Measurements from ENCODE around the gene FBXL22.
"Not testable (repeated sequence)": the region's sequence is repeated elsewhere in the genome, so short reads cannot be mapped to it uniquely, and the experiment has no call there.

FBXL22 gene

DNA sequence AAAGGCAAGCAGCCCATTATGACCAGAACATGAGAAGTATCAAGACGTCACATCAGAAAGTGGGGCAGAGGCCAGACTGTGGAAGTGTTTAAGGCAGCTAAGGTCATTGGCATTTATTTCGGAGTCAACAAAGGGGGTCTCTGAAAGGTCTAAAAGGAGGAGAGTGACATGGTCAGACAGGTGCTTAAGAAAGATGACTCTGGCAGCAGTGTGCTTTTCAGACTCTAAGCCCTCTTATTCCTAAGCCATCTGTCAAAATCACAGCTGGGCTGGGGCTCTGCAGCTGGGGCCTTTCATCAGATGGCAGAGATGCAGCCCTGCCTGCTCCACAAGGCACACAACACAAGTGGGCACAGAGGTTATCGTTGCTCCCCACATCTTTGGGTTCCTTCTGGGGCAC lies 14.0 kb downstream of the FBXL22 start:
- H3K27ac ChIP-seq (ENCODE audit: low read length) = peak overlapping the region; percentile 63
- H3K4me3 ChIP-seq (ENCODE audit: low read length) = no peak overlapping the region
- peaks cover 23% of the 10 kb centered on the region for H3K4me1 ChIP-seq (ENCODE audit: low read length)
- TF ChIP-seq, protein P1, sequence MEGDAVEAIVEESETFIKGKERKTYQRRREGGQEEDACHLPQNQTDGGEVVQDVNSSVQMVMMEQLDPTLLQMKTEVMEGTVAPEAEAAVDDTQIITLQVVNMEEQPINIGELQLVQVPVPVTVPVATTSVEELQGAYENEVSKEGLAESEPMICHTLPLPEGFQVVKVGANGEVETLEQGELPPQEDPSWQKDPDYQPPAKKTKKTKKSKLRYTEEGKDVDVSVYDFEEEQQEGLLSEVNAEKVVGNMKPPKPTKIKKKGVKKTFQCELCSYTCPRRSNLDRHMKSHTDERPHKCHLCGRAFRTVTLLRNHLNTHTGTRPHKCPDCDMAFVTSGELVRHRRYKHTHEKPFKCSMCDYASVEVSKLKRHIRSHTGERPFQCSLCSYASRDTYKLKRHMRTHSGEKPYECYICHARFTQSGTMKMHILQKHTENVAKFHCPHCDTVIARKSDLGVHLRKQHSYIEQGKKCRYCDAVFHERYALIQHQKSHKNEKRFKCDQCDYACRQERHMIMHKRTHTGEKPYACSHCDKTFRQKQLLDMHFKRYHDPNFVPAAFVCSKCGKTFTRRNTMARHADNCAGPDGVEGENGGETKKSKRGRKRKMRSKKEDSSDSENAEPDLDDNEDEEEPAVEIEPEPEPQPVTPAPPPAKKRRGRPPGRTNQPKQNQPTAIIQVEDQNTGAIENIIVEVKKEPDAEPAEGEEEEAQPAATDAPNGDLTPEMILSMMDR (IDR thresholded peaks at IDR 0.05; ENCODE audit: low read depth, low read length) = no peak
- TF ChIP-seq EZH2phosphoT487 (IDR thresholded peaks at IDR 0.05; ENCODE audit: low read depth) = no peak
- no peaks in the 10 kb centered on the region for H3K9me3 ChIP-seq (ENCODE audit: insufficient read depth, low read length)
- H3K9ac ChIP-seq (ENCODE audit: low read length) = no peak overlapping the region; the same call in 1 of the 2 replicates
- H3K4me2 ChIP-seq (ENCODE audit: low read length) = no peak overlapping the region
- no peaks in the 10 kb centered on the region for H3K79me2 ChIP-seq (ENCODE audit: low read length)
- no peaks in the 10 kb centered on the region for H4K20me1 ChIP-seq (ENCODE audit: insufficient read depth, low read length)
- no peak overlapping the region for H2AFZ ChIP-seq (ENCODE audit: low read depth, low read length)
- no peaks in the 10 kb centered on the region for H3K27me3 ChIP-seq (ENCODE audit: low read depth, low read length)
- H3K36me3 ChIP-seq (replicated peaks; ENCODE audit: low read depth, low read length) = peaks cover 39% of the 10 kb centered on the region

DNA sequence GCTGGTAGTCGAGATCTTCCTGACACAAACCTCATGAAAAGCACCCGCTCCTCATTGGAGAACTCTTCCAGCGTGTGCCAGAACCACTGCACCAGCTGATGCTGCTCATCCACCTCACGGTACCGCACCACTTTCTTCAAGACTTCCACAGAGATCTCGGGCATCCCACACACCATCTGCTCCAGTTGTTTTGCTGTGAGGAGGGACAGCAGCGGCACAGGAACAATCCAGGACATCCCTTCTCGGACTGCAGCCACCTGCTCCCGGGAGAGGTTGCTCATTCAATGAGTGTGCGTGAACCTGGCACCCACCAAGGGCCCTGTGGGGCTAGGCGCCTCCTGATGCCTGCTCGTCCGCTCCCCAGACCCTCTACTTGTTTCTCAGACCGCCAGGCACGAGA lies 15.1 kb downstream of the FBXL22 start:
- Histone ChIP-seq H3K4me2 (ENCODE audit: low read length) (no peak overlapping the region), H3K27me3 (ENCODE audit: low read depth, low read length) (no peaks in the 10 kb centered on the region), H2AFZ (ENCODE audit: low read depth, low read length) (no peak overlapping the region), H3K4me3 (ENCODE audit: low read length) (no peak overlapping the region), H3K4me1 (ENCODE audit: low read length) (peaks cover 22% of the 10 kb centered on the region), H3K79me2 (ENCODE audit: low read length) (no peaks in the 10 kb centered on the region), H3K9me3 (ENCODE audit: insufficient read depth, low read length) (no peaks in the 10 kb centered on the region), H3K9ac (ENCODE audit: low read length) (no peak overlapping the region), H3K36me3 (replicated peaks; ENCODE audit: low read depth, low read length) (peaks cover 44% of the 10 kb centered on the region), H4K20me1 (ENCODE audit: insufficient read depth, low read length) (no peaks in the 10 kb centered on the region), H3K27ac (ENCODE audit: low read length) (no peak overlapping the region)
- no peak for TF ChIP-seq EZH2phosphoT487 (IDR thresholded peaks at IDR 0.05; ENCODE audit: low read depth)
- TF ChIP-seq, protein P1 (IDR thresholded peaks at IDR 0.05; ENCODE audit: low read depth, low read length) = no peak

DNA sequence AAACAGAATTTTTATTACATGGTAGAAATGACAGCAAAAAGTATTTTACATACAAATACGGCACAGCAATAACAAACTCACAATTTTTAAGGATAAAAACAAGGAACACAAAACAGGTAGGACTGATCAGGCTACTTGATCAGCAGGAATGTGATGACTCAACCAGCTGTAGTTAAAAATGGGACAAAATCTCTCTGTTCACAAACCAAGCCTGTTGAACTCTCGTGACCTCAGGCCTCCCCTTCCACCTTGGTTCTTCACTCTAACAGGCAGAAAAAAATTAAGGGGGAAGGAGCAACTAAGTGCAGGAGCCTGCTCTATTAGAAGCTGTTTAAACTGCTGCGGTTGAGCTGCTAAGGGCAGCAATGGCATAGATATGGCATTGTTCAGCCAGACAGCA lies 18.7 kb downstream of the FBXL22 start:
- Histone ChIP-seq H3K4me2 (ENCODE audit: low read length) (no peak overlapping the region), H3K27me3 (ENCODE audit: low read depth, low read length) (no peaks in the 10 kb centered on the region), H3K4me3 (ENCODE audit: low read length) (no peak overlapping the region), H3K79me2 (ENCODE audit: low read length) (no peaks in the 10 kb centered on the region), H3K36me3 (replicated peaks; ENCODE audit: low read depth, low read length) (peaks cover 23% of the 10 kb centered on the region), H3K4me1 (ENCODE audit: low read length) (peaks cover 5% of the 10 kb centered on the region), H3K9me3 (ENCODE audit: insufficient read depth, low read length) (no peaks in the 10 kb centered on the region), H3K9ac (ENCODE audit: low read length) (no peak overlapping the region), H4K20me1 (ENCODE audit: insufficient read depth, low read length) (no peaks in the 10 kb centered on the region), H3K27ac (ENCODE audit: low read length) (no peak overlapping the region), H2AFZ (ENCODE audit: low read depth, low read length) (no peak overlapping the region)
- TF ChIP-seq EZH2phosphoT487 (IDR thresholded peaks at IDR 0.05; ENCODE audit: low read depth) = no peak
- TF ChIP-seq, protein P1 (IDR thresholded peaks at IDR 0.05; ENCODE audit: low read depth, low read length) = no peak

DNA sequence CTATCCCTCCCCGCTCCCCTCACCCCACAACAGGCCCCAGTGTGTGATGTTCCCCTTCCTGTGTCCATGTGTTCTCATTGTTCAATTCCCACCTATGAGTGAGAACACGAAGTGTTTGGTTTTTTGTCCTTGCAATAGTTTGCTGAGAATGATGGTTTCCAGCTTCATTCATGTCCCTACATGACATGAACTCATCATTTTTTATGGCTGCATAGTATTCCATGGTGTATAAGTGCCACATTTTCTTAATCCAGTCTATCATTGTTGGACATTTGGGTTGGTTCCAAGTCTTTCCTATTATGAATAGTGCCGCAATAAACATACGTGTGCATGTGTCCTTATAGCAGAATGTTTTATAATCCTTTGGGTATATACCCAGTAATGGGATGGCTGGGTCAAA lies 20.0 kb downstream of the FBXL22 start:
- not testable (repeated sequence) for H2AFZ ChIP-seq (ENCODE audit: low read depth, low read length); H3K27ac ChIP-seq (ENCODE audit: low read length); H3K4me3 ChIP-seq (ENCODE audit: low read length); H3K4me2 ChIP-seq (ENCODE audit: low read length); H3K9me3 ChIP-seq (ENCODE audit: insufficient read depth, low read length); H3K4me1 ChIP-seq (ENCODE audit: low read length); H4K20me1 ChIP-seq (ENCODE audit: insufficient read depth, low read length); H3K9ac ChIP-seq (ENCODE audit: low read length); H3K27me3 ChIP-seq (ENCODE audit: low read depth, low read length); H3K79me2 ChIP-seq (ENCODE audit: low read length)
- H3K36me3 ChIP-seq (replicated peaks; ENCODE audit: low read depth, low read length) = peaks cover 21% of the 10 kb centered on the region

DNA sequence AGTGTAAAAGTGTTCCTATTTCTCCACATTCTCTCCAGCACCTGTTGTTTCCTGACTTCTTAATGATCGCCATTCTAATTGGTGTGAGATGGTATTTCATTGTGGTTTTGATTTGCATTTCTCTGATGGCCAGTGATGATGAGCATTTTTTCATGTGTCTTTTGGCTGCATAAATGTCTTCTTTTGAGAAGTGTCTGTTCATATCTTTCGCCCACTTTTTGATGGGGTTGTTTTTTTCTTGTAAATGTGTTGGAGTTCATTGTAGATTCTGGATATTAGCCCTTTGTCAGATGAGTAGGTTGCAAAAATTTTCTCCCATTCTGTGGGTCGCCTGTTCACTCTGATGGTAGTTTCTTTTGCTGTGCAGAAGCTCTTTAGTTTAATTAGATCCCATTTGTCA lies 20.4 kb downstream of the FBXL22 start:
- H2AFZ ChIP-seq (ENCODE audit: low read depth, low read length); H3K79me2 ChIP-seq (ENCODE audit: low read length); H3K4me2 ChIP-seq (ENCODE audit: low read length); H3K9ac ChIP-seq (ENCODE audit: low read length); H3K27ac ChIP-seq (ENCODE audit: low read length); H3K4me3 ChIP-seq (ENCODE audit: low read length); H4K20me1 ChIP-seq (ENCODE audit: insufficient read depth, low read length); H3K9me3 ChIP-seq (ENCODE audit: insufficient read depth, low read length); H3K27me3 ChIP-seq (ENCODE audit: low read depth, low read length); H3K4me1 ChIP-seq (ENCODE audit: low read length): not testable (repeated sequence)
- H3K36me3 ChIP-seq (replicated peaks; ENCODE audit: low read depth, low read length) = peaks cover 21% of the 10 kb centered on the region

DNA sequence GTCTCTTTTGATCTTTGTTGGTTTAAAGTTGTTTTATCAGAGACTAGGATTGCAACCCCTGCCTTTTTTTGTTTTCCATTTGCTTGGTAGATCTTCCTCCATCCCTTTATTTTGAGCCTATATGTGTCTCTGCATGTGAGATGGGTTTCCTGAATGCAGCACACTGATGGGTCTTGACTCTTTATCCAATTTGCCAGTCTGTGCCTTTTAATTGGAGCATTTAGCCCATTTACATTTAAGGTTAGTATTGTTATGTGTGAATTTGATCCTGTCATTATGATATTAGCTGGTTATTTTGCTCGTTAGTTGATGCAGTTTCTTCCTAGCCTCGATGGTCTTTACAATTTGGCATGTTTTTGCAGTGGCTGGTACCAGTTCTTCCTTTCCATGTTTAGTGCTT lies 23.6 kb downstream of the FBXL22 start:
- H3K4me1 ChIP-seq (ENCODE audit: low read length); H3K27me3 ChIP-seq (ENCODE audit: low read depth, low read length); H3K4me2 ChIP-seq (ENCODE audit: low read length); H3K9me3 ChIP-seq (ENCODE audit: insufficient read depth, low read length); H3K79me2 ChIP-seq (ENCODE audit: low read length); H3K4me3 ChIP-seq (ENCODE audit: low read length); H3K27ac ChIP-seq (ENCODE audit: low read length); H3K9ac ChIP-seq (ENCODE audit: low read length); H4K20me1 ChIP-seq (ENCODE audit: insufficient read depth, low read length); H2AFZ ChIP-seq (ENCODE audit: low read depth, low read length): not testable (repeated sequence)
- peaks cover 32% of the 10 kb centered on the region for H3K36me3 ChIP-seq (replicated peaks; ENCODE audit: low read depth, low read length)
